GM12892 (cell line): ENCODE data around the gene GPX5.
"Not testable (repeated sequence)": the region's sequence is repeated elsewhere in the genome, so short reads cannot be mapped to it uniquely, and the experiment has no call there.

ENCODE experiments used
- POLR2A ChIP-seq: IDR thresholded peaks from 2 replicates; pipeline ENCODE4 v1.6.1; 2011; ENCODE audit warnings: low read depth, low read length, control low read depth
- POLR2AphosphoS5 ChIP-seq: IDR thresholded peaks from 2 replicates; pipeline ENCODE4 v1.6.1; 2011; ENCODE audit warnings: low read depth, low read length, control low read depth
- TAF1 ChIP-seq: IDR thresholded peaks from 2 replicates; pipeline ENCODE4 v1.6.1; 2011; ENCODE audit warnings: low read depth, mild to moderate bottlenecking, control low read depth, low read length, borderline replicate concordance

DNA sequence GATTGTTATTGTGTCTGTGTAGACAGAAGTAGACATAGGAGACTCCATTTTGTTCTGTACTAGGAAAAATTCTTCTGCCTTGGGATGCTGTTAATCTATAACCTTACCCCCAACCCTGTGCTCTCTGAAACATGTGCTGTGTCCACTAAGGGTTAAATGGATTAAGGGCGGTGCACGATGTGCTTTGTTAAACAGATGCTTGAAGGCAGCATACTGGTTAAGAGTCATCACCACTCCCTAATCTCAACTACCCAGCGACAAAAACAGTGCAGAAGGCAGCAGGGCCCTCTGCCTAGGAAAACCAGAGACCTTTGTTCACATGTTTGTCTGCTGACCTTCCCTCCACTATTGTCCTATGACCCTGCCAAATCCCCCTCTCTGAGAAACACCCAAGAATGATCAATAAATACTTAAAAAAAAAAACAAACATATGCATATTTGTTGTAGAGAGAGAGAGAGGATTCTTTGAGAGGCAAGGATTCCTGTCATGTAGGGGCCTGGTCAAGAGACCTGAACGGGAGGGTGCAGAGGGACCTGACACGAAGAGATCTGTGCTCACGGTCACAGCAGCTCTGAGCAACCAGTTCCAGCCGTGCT, 22.9 kb upstream of the GPX5 start:
- not testable (repeated sequence) for TF ChIP-seq POLR2A, POLR2AphosphoS5, TAF1
